HL-60 (cell line): ENCODE measurements around the gene SEMA4G.
A peak's percentile ranks its signal among the peaks of the same experiment; 100 is the strongest.

Experiments
- DNase-seq, 2 experiments: peaks; one replicate each; pipeline ENCODE4 v3.0.0-alpha.2; 2010 to 2020; ENCODE audit warnings: low read depth in 1 of 2, low spot score in 1 of 2
- H3K27ac ChIP-seq: fragments of 250-450 bp; sonication (Bioruptor Pico); replicated peaks from 2 replicates; pipeline ENCODE4 v1.5.1; 2020; ENCODE audit warnings: mild to moderate bottlenecking, moderate library complexity
- H3K27me3 ChIP-seq: fragments of 250-450 bp; sonication (Bioruptor Pico); 2 replicates; pipeline ENCODE4 v1.5.1; 2021; ENCODE audit warnings: mild to moderate bottlenecking, moderate library complexity; ENCODE audit not compliant: insufficient read depth, poor library complexity, severe bottlenecking
- H3K4me3 ChIP-seq: replicated peaks from 2 replicates; pipeline ENCODE4 v1.5.1; 2011; ENCODE audit warnings: mild to moderate bottlenecking, control low read depth, low read length; ENCODE audit not compliant: insufficient read depth
- CTCF ChIP-seq: IDR thresholded peaks from one replicate; pipeline ENCODE4 v1.5.1; 2011; ENCODE audit warnings: low read length, control low read depth, inconsistent platforms; ENCODE audit not compliant: insufficient read depth
- GABPA ChIP-seq: IDR thresholded peaks from 2 replicates; pipeline ENCODE4 v1.6.1; 2012; ENCODE audit warnings: low read depth
- POLR2AphosphoS5 ChIP-seq: IDR thresholded peaks from 2 replicates; pipeline ENCODE4 v1.6.1; 2012; ENCODE audit warnings: low read depth
- SPI1 ChIP-seq: IDR thresholded peaks from 2 replicates; pipeline ENCODE4 v1.6.1; 2012; ENCODE audit warnings: low read depth, mild to moderate bottlenecking, borderline replicate concordance
- TF ChIP-seq, protein P1 (sequence below): IDR thresholded peaks from 2 replicates; pipeline ENCODE4 v1.6.1; 2012; ENCODE audit warnings: low read depth; ENCODE audit not compliant: insufficient replicate concordance

Gene SEMA4G

DNA sequence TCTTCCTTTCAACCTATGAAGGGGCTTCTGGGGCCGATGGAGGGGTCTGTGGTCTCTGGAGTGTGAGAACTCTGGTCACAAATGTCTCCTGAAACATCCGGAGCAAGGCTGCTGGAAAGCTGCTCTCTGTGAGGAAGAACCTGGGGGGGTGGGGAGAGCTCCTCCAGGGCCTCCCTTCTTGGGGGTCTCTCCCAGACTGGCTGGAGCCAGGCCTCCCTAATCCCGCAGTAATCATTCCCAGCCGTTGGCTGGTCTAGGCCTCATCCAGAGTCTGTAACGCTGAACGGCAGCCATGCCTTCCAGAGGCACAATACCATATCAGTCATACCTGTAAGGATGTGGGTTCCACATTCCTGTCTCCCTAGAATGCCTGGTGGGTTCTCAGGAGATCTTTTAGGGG, 25.9 kb downstream of the SEMA4G start:
- H3K27me3 ChIP-seq: no peaks in the 10 kb centered on the region
- DNase-seq: no peak
- no peak overlapping the region for H3K27ac ChIP-seq
- TF ChIP-seq CTCF (no peak), SPI1 (no peak), GABPA (no peak), POLR2AphosphoS5 (no peak)
- TF ChIP-seq, protein P1, sequence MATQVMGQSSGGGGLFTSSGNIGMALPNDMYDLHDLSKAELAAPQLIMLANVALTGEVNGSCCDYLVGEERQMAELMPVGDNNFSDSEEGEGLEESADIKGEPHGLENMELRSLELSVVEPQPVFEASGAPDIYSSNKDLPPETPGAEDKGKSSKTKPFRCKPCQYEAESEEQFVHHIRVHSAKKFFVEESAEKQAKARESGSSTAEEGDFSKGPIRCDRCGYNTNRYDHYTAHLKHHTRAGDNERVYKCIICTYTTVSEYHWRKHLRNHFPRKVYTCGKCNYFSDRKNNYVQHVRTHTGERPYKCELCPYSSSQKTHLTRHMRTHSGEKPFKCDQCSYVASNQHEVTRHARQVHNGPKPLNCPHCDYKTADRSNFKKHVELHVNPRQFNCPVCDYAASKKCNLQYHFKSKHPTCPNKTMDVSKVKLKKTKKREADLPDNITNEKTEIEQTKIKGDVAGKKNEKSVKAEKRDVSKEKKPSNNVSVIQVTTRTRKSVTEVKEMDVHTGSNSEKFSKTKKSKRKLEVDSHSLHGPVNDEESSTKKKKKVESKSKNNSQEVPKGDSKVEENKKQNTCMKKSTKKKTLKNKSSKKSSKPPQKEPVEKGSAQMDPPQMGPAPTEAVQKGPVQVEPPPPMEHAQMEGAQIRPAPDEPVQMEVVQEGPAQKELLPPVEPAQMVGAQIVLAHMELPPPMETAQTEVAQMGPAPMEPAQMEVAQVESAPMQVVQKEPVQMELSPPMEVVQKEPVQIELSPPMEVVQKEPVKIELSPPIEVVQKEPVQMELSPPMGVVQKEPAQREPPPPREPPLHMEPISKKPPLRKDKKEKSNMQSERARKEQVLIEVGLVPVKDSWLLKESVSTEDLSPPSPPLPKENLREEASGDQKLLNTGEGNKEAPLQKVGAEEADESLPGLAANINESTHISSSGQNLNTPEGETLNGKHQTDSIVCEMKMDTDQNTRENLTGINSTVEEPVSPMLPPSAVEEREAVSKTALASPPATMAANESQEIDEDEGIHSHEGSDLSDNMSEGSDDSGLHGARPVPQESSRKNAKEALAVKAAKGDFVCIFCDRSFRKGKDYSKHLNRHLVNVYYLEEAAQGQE: no peak
- no peak overlapping the region for H3K4me3 ChIP-seq

GRCh38 chr10:100996678-100997359, 27.5 kb downstream of the SEMA4G start:
- DNase-seq: peak; percentile 39 to 66
- peak overlapping the region; percentile 84 for H3K27ac ChIP-seq

More at GRCh38 chr10:100996678-100997359, 27.5 kb downstream of the SEMA4G start:
- peak overlapping the region; percentile 81 for H3K4me3 ChIP-seq
- TF ChIP-seq GABPA (no peak), CTCF (no peak), POLR2AphosphoS5 (no peak), SPI1 (no peak)
- TF ChIP-seq, protein P1: no peak
- no peaks in the 10 kb centered on the region for H3K27me3 ChIP-seq
